MCF 10A (cell line): ENCODE results near the gene GLIS2. TPM values are rescaled to one million over a fixed set of nuclear protein-coding genes. Genes with fewer than 3 reads are reported as not detected.

Experiments
- BruUV-seq: library from RNA; stranded (reverse); fragments of 400-500 nt; replicated peaks from 2 replicates; lab custom pipeline; 2021; lab: Mats Ljungman, UMichigan
- CTCF ChIA-PET: fragments of 300-600 bp; sonication (Branson Sonifier 250); formaldehyde crosslinking; extraction: SDS; loops from one replicate; lab custom pipeline; 2021; ENCODE audit warnings: antibody characterized with exemption, inconsistent platforms; lab: Yijun Ruan, JAX
- POLR2A ChIA-PET: fragments of 300-600, 350-650 bp; sonication (Branson Sonifier 250); formaldehyde crosslinking; extraction: SDS; loops from one replicate; lab custom pipeline; 2020; ENCODE audit warnings: antibody characterized with exemption, inconsistent platforms; lab: Yijun Ruan, JAX
- DNase-seq: peaks from one replicate; pipeline ENCODE4 v3.0.0-alpha.2; 2018; ENCODE audit not compliant: unreplicated experiment
- H3K27ac Mint-ChIP-seq: one replicate; pipeline ENCODE4 v1.8.0; 2022; ENCODE audit warnings: mild to moderate bottlenecking, low read depth, mixed read lengths; ENCODE audit not compliant: unreplicated experiment
- H3K27me3 Mint-ChIP-seq: one replicate; pipeline ENCODE4 v1.8.0; 2022; ENCODE audit warnings: mixed read lengths; ENCODE audit not compliant: insufficient read depth, unreplicated experiment
- H3K36me3 Mint-ChIP-seq: one replicate; pipeline ENCODE4 v1.8.0; 2022; ENCODE audit warnings: mild to moderate bottlenecking, moderate library complexity, mixed read lengths; ENCODE audit not compliant: insufficient read depth, unreplicated experiment
- H3K4me1 Mint-ChIP-seq: one replicate; pipeline ENCODE4 v1.8.0; 2022; ENCODE audit warnings: mixed read lengths; ENCODE audit not compliant: insufficient read depth, unreplicated experiment
- H3K4me3 Mint-ChIP-seq: one replicate; pipeline ENCODE4 v1.8.0; 2022; ENCODE audit warnings: mild to moderate bottlenecking, moderate library complexity, mixed read lengths; ENCODE audit not compliant: unreplicated experiment
- H3K9me3 Mint-ChIP-seq: one replicate; pipeline ENCODE4 v1.8.0; 2022; ENCODE audit warnings: mixed read lengths; ENCODE audit not compliant: unreplicated experiment
- CTCF ChIP-seq: fragments of 200-600 bp; IDR thresholded peaks from one replicate; pipeline ENCODE4 v1.8.0; 2022; ENCODE audit warnings: antibody characterized with exemption, mild to moderate bottlenecking; ENCODE audit not compliant: unreplicated experiment
- intact Hi-C: fragments of 100-400 bp; cut with micrococcal nuclease; formaldehyde crosslinking; loops from 2 replicates; pipeline ENCODE4 v1.14.1; 2022
- total RNA-seq: library from RNA; stranded (reverse); gene quantifications from 2 replicates; pipeline ENCODE4 v1.2.3, GENCODE V29; 2022

Gene GLIS2
- total RNA-seq, 1 experiment from 2014 or later, result 14.7 TPM

- Mint-ChIP-seq H3K9me3 (no peaks in the 10 kb centered on the region), H3K27me3 (no peaks in the 10 kb centered on the region), H3K27ac (no peak overlapping the region), H3K36me3 (peaks cover 12% of the 10 kb centered on the region), H3K4me3 (no peak overlapping the region), H3K4me1 (no peaks in the 10 kb centered on the region)
- BruUV-seq, result no TSS peak
- no peak for DNase-seq
- no peak for TF ChIP-seq CTCF
- ChIA-PET POLR2A (no interaction called here), CTCF (interaction anchor here (0.6 to 6.9 kb wide), 4 partner anchors 9 to 66 kb away, joined by 3 to 75 read pairs (median 4); no protein-coding TSS in a partner anchor)
- intact Hi-C loops, result loop anchor here (5.0 kb wide), 1 partner anchor 603 kb away; the partner anchor contains the start of gene SEC14L5
These were observed 38.9 kb downstream of the GLIS2 start for GRCh38 chr16:4354512-4355409.

- Mint-ChIP-seq H3K27ac (no peak overlapping the region), H3K9me3 (no peaks in the 10 kb centered on the region), H3K4me1 (no peaks in the 10 kb centered on the region), H3K36me3 (peaks cover 16% of the 10 kb centered on the region), H3K27me3 (no peaks in the 10 kb centered on the region), H3K4me3 (no peak overlapping the region)
- TF ChIP-seq CTCF, result no peak
- BruUV-seq, result no TSS peak
- ChIA-PET POLR2A (no interaction called here), CTCF (interaction anchor here (0.7 to 1.9 kb wide), 2 partner anchors 11 to 47 kb away, joined by 3 to 11 read pairs; no protein-coding TSS in a partner anchor)
- no peak for DNase-seq
- intact Hi-C loops, result no loop called here
These were observed 41.0 kb downstream of the GLIS2 start for GRCh38 chr16:4356820-4357219.

- no peak overlapping the region for H3K27ac Mint-ChIP-seq
- CTCF ChIA-PET, result interaction anchor here (0.7 to 14.1 kb wide), 9 partner anchors 8 to 284 kb away, joined by 3 to 263 read pairs (median 4); no protein-coding TSS in a partner anchor
- no peaks in the 10 kb centered on the region for H3K9me3 Mint-ChIP-seq
- no peak overlapping the region for H3K4me3 Mint-ChIP-seq
- peaks cover 16% of the 10 kb centered on the region for H3K36me3 Mint-ChIP-seq
- no peak for DNase-seq
- POLR2A ChIA-PET, result interaction anchor here (1.1 kb wide), 2 partner anchors 20 to 45 kb away, joined by 3 to 4 read pairs; no protein-coding TSS in a partner anchor
- H3K4me1 Mint-ChIP-seq, result no peaks in the 10 kb centered on the region
- no TSS peak for BruUV-seq
- no peaks in the 10 kb centered on the region for H3K27me3 Mint-ChIP-seq
- intact Hi-C loops, result no loop called here
- TF ChIP-seq CTCF, result no peak
These were observed 42.4 kb downstream of the GLIS2 start for GRCh38 chr16:4358236-4358635.

- TF ChIP-seq CTCF, result peak; percentile 96
- ChIA-PET POLR2A (interaction anchor here (1.1 kb wide), 2 partner anchors 19 to 44 kb away, joined by 3 to 4 read pairs; no protein-coding TSS in a partner anchor), CTCF (interaction anchor here (0.6 to 14.1 kb wide), 29 partner anchors 8 to 597 kb away, joined by 3 to 263 read pairs (median 4); partner anchors contain the start of gene PAM16)
- no peak overlapping the region for H3K27ac Mint-ChIP-seq
- intact Hi-C loops, result loop anchor here (1.0 kb wide), 1 partner anchor 43 kb away; no protein-coding TSS in a partner anchor
- peak; percentile 48 for DNase-seq
- H3K27me3 Mint-ChIP-seq, result no peaks in the 10 kb centered on the region
- H3K4me1 Mint-ChIP-seq, result no peaks in the 10 kb centered on the region
- peaks cover 16% of the 10 kb centered on the region for H3K36me3 Mint-ChIP-seq
- H3K4me3 Mint-ChIP-seq, result no peak overlapping the region
- no peaks in the 10 kb centered on the region for H3K9me3 Mint-ChIP-seq
- no TSS peak for BruUV-seq
These were observed 43.1 kb downstream of the GLIS2 start for GRCh38 chr16:4358831-4359561.
